GM12891 (cell line): ENCODE measurements around the gene RASGEF1C.

ENCODE experiments used
- PAX5 ChIP-seq: IDR thresholded peaks from 2 replicates; pipeline ENCODE4 v1.6.1; 2011; ENCODE audit warnings: low read length, moderate library complexity, mild to moderate bottlenecking; ENCODE audit not compliant: insufficient read depth, severe bottlenecking
- POLR2A ChIP-seq: IDR thresholded peaks from 2 replicates; pipeline ENCODE4 v1.6.1; 2011; ENCODE audit warnings: low read depth, low read length, control low read depth
- POLR2AphosphoS5 ChIP-seq: IDR thresholded peaks from 2 replicates; pipeline ENCODE4 v1.6.1; 2011; ENCODE audit warnings: low read depth, low read length, control low read depth
- POU2F2 ChIP-seq: IDR thresholded peaks from 2 replicates; pipeline ENCODE4 v1.6.1; 2011; ENCODE audit warnings: low read depth, mild to moderate bottlenecking, control low read depth, low read length, moderate library complexity

DNA sequence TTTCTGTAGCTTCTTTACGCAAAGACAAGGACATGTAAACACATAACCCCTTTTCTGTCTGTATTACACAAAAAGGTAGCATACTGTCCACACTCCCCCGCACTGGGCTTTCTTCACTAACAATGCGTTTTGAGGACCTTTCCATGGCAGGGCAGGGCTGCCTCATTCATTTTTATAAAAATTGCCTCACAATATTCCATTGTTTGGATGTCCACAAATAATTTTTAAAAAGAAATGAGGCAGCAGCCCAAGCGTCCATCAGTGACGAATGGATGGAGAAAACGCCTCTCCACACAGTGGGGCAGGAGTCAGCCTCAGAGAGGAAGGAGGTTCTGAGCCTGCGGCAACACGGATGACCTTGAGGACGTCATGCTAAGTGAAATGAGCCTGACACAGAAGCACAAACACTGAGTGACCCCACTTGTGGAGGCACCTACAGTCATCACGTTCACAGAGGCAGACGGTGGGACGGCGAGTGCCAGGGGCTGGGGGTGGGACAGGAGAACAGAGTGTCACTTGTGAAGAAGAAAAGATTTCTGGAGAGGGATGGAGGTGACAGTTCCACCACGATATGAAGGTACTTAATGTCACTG is 67.8 kb downstream of the RASGEF1C start:
- TF ChIP-seq POLR2A (no peak), PAX5 (no peak), POLR2AphosphoS5 (no peak), POU2F2 (no peak)
